GM19467 (cell line): ENCODE results near the gene HECA.
A peak's percentile ranks its signal among the peaks of the same experiment; 100 is the strongest.
"Not testable (repeated sequence)": the region's sequence is repeated elsewhere in the genome, so short reads cannot be mapped to it uniquely, and the experiment has no call there.

Experiments used
- ATAC-seq: cut with Tn5 transposase; IDR thresholded peaks from one replicate; pipeline ENCODE4 v1.9.1; 2021; ENCODE audit warnings: mild to moderate bottlenecking, moderate library complexity; ENCODE audit not compliant: unreplicated experiment

Gene HECA

DNA sequence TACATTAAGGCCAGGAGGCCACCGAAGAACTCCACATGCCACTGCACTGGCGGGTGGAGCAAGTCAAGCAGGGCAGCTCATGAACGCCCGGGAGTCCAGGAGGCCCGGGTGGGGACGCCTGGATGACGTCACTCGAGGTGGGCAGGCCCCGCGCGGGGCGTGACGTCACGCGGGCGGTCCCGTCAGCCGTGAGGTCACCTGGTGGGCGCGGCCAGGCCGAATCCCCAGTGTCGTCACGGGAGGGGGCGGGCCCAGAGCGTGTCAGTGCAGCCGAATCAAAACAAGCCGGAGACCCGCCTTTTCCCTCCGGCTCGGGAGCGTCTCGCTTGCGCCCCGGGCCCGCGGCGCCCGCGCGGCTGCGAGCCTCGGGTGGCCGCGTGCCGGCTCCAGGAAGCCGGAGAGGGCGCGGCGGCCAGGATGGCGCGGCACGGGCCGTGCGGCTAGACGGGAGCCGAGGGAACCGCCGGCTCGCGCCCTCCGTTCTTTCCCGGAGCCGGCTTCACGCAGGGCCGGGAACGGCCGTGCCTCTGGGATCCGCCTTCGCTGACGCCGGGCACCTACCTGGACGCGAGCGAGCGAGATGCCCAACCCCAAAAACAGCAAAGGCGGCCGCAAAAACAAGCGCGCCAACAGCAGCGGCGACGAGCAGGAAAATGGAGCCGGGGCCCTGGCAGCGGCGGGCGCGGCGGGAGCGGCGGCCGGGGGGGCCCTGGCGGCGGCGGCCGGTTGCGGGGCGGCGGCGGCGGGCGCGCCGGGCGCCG lies at the start of gene HECA:
TSS of gene HECA (plus strand) at position 264 of the 761 bp plus-strand sequence. CDS start at position 581, 317 bp downstream.
- peak; percentile 77 for ATAC-seq

GRCh38 chr6:139091826-139092225 lies 43.1 kb upstream of the HECA start:
- no peak for ATAC-seq

DNA sequence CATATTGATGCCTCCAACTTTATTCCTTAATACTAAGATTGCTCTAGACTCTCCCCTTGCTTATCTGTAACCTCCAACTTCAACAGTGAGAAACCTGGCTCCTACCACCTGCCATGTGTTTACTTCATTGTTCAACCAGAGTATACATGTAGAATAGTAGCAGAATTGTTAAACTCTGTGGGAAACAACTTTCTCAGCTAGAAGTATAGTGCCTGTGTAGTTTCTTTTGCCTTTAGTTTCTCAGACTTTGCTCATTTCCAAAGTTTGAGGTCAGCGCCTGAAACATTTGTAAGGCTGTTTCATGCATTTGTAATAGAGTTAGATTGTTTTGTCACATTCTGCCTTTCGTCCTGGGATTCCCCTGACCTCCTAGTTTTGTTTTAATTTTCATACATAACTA lies 34.9 kb upstream of the HECA start:
- no peak for ATAC-seq

DNA sequence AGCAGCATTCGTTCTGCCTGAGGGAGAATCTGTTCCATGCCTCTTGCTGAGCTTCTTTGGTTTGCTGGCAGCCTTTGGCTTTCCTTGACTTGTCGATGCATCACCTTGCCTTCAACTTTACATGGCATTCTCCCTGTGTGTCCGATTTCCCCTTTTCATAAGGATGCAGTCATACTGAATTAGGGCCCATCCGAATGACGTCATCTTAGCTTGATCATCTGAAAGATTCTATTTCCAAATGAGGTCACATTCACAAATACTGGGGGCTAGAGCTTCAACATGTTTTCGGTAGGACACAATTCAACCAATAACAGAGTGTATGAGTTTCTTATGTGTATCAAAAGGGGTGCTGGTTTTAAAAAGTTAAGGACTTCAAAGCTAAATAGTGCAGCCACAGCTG lies 27.8 kb upstream of the HECA start:
- ATAC-seq, result no peak

DNA sequence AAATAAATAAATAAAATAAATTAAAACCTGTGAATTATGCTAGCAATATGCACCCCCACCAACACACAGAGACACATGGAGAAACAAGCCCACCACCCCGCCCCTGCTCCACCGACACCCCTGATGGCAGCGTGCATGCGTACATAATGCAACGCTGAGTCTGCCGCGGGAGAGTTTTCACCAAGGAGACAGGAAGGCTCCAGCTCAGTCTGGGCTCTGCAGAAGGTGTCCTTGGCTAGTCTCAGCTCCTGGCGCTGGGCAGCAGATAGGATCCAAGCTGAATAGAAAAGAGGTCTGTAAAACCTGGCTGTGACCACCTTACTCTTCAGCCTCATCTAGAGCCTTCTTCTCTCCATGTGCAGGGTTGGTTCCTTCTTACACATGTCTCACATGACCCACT lies 26.5 kb upstream of the HECA start:
- ATAC-seq, result no peak

- ATAC-seq, result no peak
These were observed 25.3 kb upstream of the HECA start for GRCh38 chr6:139109558-139109957.

DNA sequence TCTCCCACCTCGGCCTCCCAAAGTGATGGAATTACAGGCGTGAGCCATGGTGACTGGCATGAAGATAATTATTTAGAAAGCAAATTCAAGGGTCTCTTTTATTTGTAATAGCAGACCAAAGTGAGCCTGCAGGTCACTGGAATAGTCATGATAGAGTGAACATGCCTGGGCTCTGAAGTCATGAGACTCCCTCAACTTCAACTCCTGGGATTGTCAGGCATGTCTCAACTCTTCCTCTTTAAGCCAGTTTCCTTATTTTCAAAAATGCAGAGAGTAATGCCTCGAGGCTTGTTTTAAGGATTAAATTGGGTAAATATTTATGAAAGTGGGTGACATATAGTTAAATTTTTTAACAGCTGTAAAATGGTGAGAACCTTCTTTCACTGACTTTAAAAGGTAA lies 22.7 kb upstream of the HECA start:
- no peak for ATAC-seq

DNA sequence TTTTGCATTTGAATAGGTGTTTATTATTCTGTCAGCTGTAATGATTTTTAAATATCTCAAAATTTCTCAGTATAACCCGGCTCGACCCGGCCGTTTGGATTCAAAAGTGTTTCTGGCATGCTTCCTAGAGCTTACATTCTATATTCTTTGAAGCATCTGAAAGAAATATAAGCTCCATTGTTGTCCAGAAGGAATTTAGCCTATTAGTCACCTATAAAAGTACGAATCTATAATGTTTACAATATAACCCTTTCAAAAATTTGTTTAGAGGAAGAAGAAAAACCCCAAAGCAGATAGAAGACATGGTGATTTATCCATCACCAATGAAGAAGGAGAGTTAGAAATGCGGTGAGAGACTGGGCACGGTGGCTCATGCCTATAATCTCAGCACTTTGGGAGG lies 22.3 kb upstream of the HECA start:
- no peak for ATAC-seq

DNA sequence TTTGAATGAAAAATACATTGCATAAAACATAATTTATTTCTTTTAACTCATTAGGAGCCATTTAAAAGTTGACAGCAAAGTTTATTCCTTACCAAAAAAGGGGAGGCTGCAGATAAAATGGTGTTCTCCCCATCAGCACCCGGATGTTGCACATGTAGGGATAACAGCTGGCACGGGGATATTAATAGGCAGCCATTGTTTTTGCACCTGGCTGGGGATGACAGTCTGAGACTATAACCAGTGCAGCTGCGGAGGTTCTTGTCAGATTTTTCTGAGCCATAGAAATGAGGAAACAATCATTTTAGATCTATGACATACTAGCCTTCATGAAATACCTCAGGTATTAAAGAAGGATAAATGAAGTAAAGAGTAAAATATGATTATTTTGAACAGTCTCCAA lies 20.1 kb upstream of the HECA start:
- no peak for ATAC-seq

GRCh38 chr6:139115989-139116758 lies 18.7 kb upstream of the HECA start:
- no peak for ATAC-seq

GRCh38 chr6:139117734-139118133 lies 17.1 kb upstream of the HECA start:
- ATAC-seq, result no peak

DNA sequence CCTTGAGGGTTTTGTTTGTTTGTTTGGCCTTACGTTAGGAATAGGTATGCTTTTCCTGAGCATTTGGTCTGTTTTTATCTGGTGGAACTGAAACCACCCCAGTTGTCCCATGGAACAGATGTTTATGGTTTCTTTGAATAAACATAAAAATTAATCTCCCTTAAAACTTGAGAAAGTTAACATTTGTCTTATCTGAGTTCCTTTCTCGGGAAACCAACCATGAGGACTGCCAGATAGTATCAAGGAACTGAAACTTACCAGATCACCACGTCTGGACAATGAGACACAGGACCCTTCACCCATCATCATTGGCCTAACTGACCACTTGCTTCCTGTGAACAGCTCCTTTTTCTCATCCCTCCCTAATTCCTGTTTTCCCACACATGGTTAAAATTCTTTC lies 15.3 kb upstream of the HECA start:
- ATAC-seq, result no peak

DNA sequence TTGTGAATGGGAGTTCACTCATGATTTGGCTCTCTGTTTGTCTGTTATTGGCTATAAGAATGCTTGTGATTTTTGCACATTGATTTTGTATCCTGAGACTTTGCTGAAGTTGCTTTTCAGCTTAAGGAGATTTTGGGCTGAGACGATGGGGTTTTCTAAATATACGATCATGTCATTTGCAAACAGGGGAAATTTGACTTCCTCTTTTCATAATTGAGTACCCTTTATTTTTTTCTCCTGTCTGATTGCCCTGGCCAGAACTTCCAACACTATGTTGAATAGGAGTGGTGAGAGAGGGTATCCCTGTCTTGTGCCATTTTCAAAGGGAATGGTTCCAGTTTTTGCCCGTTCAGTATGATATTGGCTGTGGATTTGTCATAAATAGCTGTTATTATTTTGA lies 12.1 kb upstream of the HECA start:
- ATAC-seq, result not testable (repeated sequence)

- ATAC-seq, result peak; percentile 100
These were observed 9.8 kb upstream of the HECA start for GRCh38 chr6:139124887-139125672.

DNA sequence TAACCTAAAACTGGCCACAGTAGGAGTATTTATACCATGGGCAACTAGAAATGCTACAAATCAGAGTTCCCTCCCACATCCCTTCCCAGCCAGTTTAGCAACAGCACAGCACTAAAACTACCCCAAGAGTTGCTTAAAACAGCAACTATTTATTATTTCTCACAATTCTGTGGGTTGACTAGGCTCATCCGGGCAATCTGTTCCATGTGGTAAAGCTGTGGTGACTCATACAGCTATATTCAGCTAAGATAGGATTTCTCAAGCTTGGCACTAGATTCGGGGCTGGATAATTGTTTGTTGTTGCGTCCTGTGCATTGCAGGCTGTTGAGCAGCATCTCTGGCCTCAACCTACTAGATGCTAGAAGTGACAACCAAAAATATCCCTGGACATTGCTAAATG lies 8.6 kb upstream of the HECA start:
- no peak for ATAC-seq

DNA sequence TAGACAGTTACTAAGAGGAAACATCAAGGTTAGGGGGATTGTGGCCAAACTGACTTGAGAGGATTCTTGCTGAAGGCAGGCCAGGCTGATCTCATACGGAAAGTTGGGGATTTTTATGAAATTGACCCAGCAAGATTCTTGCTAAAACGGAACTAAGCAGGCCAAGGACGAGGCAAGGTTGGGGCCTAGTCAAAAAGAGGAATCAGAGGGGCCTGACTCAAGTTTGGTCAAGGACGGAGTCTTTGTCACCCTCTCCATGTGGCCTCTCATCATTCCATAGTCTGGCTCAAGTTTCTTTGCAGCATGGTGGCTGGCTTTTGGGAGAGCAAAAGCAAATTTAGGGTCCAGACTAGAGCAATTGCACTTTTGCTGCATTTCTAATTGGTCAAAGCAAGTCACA lies 7.9 kb upstream of the HECA start:
- no peak for ATAC-seq

GRCh38 chr6:139129284-139129683 lies 5.6 kb upstream of the HECA start:
- ATAC-seq, result no peak

GRCh38 chr6:139131736-139132280 lies 3.1 kb upstream of the HECA start:
- ATAC-seq, result no peak

DNA sequence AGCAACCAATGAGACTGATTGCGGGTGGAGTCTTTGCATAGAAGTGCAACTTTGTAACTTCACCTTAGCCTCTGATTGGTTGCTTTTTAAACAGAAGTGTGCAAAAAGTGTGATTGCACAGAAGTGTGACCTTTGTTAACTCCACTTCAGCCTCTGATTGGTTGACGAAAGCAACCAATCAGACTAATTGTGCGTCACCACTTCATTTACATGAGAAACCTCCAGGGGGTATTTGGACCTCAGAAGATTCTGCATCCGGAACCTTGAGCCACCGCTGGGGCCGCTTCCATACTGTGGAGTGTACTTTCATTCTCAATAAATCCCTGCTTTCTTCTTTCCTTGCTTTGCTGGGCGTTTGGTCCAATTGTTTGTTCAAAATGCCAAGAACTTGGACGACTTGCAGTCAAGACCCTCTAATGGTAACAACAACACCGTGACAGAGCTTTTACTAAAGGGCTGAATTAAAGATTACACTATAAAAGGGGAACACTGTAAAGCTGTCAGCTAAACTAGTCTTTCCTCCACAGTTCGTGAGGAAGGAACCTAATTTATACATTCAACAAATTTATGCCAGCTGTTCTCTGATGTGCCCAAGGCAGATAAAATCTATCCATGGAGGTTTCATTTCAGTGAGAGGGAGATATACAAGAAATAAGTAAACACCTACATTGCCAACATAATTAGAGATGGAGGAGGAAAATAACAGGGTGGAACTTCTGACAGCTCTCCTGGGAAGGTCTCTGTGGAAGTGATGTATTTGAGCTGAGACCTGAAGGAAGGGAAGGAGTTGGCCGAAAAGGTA lies 1.4 kb upstream of the HECA start:
- no peak for ATAC-seq

- ATAC-seq, result no peak
These were observed 850 bp upstream of the HECA start for GRCh38 chr6:139134064-139134395.
